Karpas-422 (cell line): ENCODE data around the gene NAT14. TPM values are rescaled to one million over a fixed set of nuclear protein-coding genes. Genes with fewer than 3 reads are reported as not detected.
"Not testable (repeated sequence)": the region's sequence is repeated elsewhere in the genome, so short reads cannot be mapped to it uniquely, and the experiment has no call there.

ENCODE experiments used
- DNase-seq: peaks from one replicate; pipeline ENCODE4 v3.0.0-alpha.2; 2015
- H2AFZ ChIP-seq: fragments of 200-600 bp; sonication (generic); 2 replicates; pipeline ENCODE4 v1.6.1; 2014; ENCODE audit warnings: antibody characterized with exemption, low read length, mixed read lengths
- H3K27ac ChIP-seq: fragments of 200-600 bp; sonication (generic); 2 replicates; pipeline ENCODE4 v1.5.1; 2014; ENCODE audit warnings: mild to moderate bottlenecking, low read length, moderate library complexity
- H3K27me3 ChIP-seq: fragments of 200-600 bp; sonication (generic); 2 replicates; pipeline ENCODE4 v1.6.1; 2014; ENCODE audit warnings: low read length, mixed read lengths
- H3K36me3 ChIP-seq: fragments of 200-600 bp; sonication (generic); 2 replicates; pipeline ENCODE4 v1.6.1; 2014; ENCODE audit warnings: low read length, mixed read lengths; ENCODE audit not compliant: insufficient read depth
- H3K4me1 ChIP-seq: fragments of 200-600 bp; sonication (generic); 2 replicates; pipeline ENCODE4 v1.6.1; 2014; ENCODE audit warnings: mild to moderate bottlenecking, low read length, mixed read lengths
- H3K4me2 ChIP-seq: fragments of 200-600 bp; sonication (generic); 2 replicates; pipeline ENCODE4 v1.6.1; 2014; ENCODE audit warnings: low read length, low read depth, mild to moderate bottlenecking; ENCODE audit not compliant: poor library complexity, severe bottlenecking
- H3K4me3 ChIP-seq: fragments of 200-600 bp; sonication (generic); 2 replicates; pipeline ENCODE4 v1.5.1; 2014; ENCODE audit warnings: mild to moderate bottlenecking, antibody characterized with exemption, low read length, mixed read lengths
- H3K79me2 ChIP-seq: fragments of 200-600 bp; sonication (generic); 2 replicates; pipeline ENCODE4 v1.6.1; 2014; ENCODE audit warnings: mild to moderate bottlenecking, low read length, mixed read lengths
- H3K9ac ChIP-seq: fragments of 200-600 bp; sonication (generic); 2 replicates; pipeline ENCODE4 v1.6.0; 2014; ENCODE audit warnings: low read length
- H3K9me2 ChIP-seq: fragments of 200-600 bp; sonication (generic), shearing (Covaris generic); replicated peaks from 2 replicates; pipeline ENCODE4 v1.6.0; 2014; ENCODE audit warnings: mild to moderate bottlenecking, low read length, moderate library complexity; ENCODE audit not compliant: insufficient read depth
- H3K9me3 ChIP-seq: fragments of 300-700, 200-600 bp; sonication (generic); 2 replicates; pipeline ENCODE4 v1.6.1; 2014; ENCODE audit warnings: low read length, mixed read lengths
- H4K20me1 ChIP-seq: fragments of 200-600 bp; sonication (generic); 2 replicates; pipeline ENCODE4 v1.6.1; 2014; ENCODE audit warnings: mild to moderate bottlenecking, antibody characterized with exemption, low read length, low read depth; ENCODE audit not compliant: insufficient read depth
- total RNA-seq: library from RNA; depleted of rRNA; stranded (reverse); fragments of >200 nt; shearing (Covaris generic); gene quantifications from 2 replicates; pipeline ENCODE4 v1.2.3, GENCODE V29; 2014; ENCODE audit warnings: low replicate concordance

Gene NAT14
- total RNA-seq, 1 experiment from 2014 or later = 29.7 TPM

DNA sequence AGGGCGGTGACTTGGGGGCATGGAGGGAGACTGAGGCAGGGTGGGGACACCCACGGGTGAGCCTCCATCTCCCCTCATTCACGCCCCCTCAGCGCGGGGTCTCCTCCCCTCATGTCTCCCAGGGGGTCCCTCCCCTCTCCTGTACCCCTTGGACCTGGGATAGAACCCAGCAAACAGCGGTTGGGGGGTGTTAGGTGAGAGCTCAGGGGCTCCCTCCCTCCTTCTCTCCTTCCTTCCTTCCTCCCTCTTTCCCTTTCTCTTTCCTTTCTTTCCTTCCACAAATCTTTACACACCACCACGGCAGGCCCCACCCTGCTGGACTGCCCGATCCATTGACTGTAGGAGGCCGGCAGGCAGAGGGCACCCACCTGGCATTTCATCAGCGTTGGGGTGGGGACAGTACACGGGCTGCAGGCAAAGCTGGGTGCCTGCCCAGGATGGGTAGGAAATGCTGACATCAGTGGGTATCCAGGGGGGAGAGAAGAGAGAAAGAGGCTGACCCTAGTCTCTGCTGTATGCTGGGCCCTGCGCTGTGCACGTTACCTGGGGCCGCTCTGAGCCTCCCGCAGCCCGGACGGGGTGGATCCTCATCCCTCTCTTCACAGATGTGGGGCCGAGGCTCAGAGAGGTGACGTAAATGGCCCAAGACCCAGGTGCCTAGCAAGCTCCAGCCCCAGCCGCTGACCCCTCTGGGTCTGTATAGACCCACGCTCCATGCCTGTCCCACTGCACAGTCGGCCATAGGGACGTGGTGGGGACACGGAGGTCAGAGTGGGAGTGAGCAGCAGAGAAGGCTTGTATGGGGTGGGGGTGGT, 6.8 kb downstream of the NAT14 start:
- H3K4me1 ChIP-seq = peaks cover 13% of the 10 kb centered on the region
- no peak overlapping the region for H3K4me2 ChIP-seq
- DNase-seq = no peak
- H2AFZ ChIP-seq = no peak overlapping the region
- no peak overlapping the region for H3K9ac ChIP-seq
- H3K9me3 ChIP-seq = no peaks in the 10 kb centered on the region
- peaks cover 9% of the 10 kb centered on the region; the same call in 1 of the 2 replicates for H4K20me1 ChIP-seq
- H3K79me2 ChIP-seq = no peaks in the 10 kb centered on the region
- H3K4me3 ChIP-seq = no peak overlapping the region
- H3K27ac ChIP-seq = no peak overlapping the region
- no peaks in the 10 kb centered on the region for H3K36me3 ChIP-seq
- H3K27me3 ChIP-seq = no peaks in the 10 kb centered on the region
- no peaks in the 10 kb centered on the region for H3K9me2 ChIP-seq

DNA sequence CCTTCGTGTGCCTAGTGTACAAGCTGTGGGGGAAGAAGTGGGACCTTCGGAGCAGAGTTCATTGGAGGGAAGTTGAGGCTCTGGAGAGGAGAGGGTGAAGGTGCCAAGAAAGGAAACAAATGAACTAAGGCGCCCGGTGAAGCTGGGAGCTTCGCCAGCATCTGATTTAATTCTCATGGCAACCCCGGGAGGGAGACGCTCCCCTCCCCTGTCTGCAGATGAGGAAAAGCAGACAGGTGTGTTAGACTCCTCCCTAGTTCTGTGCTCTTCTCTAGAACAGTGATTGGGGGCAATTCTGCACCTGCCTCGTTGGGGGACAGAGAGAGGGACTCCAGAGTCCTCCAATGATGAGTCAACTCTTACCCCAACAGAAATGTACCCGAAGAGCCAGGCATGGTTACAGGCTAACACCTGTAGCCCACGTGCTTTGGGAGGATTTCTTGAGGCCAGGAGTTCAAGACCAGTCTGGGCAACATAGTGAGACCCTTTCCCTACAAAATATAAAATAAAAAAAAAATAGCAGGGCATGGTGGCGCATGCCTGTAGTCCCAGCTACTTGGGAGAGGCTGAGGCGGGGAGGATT, 7.5 kb downstream of the NAT14 start:
- Histone ChIP-seq H3K4me1 (peaks cover 7% of the 10 kb centered on the region), H3K9ac (no peak overlapping the region), H2AFZ (no peak overlapping the region)

GRCh38 chr19:55493052-55493644, 8.2 kb downstream of the NAT14 start:
- Histone ChIP-seq H3K27me3 (no peaks in the 10 kb centered on the region), H3K9me2 (no peaks in the 10 kb centered on the region), H3K27ac (no peak overlapping the region), H3K9ac (no peak overlapping the region), H3K4me2 (no peak overlapping the region), H3K4me3 (no peak overlapping the region), H2AFZ (no peak overlapping the region), H3K79me2 (no peaks in the 10 kb centered on the region), H3K4me1 (0 out of 2 replicates have a peak, but pooled peaks cover 3% of the 10 kb centered on the region), H3K9me3 (no peaks in the 10 kb centered on the region), H4K20me1 (no peaks in the 10 kb centered on the region; the same call in 1 of the 2 replicates), H3K36me3 (no peaks in the 10 kb centered on the region)
- no peak for DNase-seq

More for the DNA sequence above, 7.5 kb downstream of the NAT14 start:
- no peaks in the 10 kb centered on the region for H3K36me3 ChIP-seq
- H3K27me3 ChIP-seq = no peaks in the 10 kb centered on the region
- H3K4me2 ChIP-seq = no peak overlapping the region
- no peaks in the 10 kb centered on the region for H3K9me2 ChIP-seq
- H4K20me1 ChIP-seq = peaks cover 4% of the 10 kb centered on the region; the same call in 1 of the 2 replicates
- H3K27ac ChIP-seq = no peak overlapping the region
- DNase-seq = no peak
- no peak overlapping the region for H3K4me3 ChIP-seq
- H3K9me3 ChIP-seq = no peaks in the 10 kb centered on the region
- H3K79me2 ChIP-seq = no peaks in the 10 kb centered on the region

- Histone ChIP-seq H3K4me2 (no peak overlapping the region), H4K20me1 (no peaks in the 10 kb centered on the region; the same call in 1 of the 2 replicates), H3K4me1 (no peaks in the 10 kb centered on the region), H3K27ac (no peak overlapping the region), H3K9me2 (no peaks in the 10 kb centered on the region), H3K9ac (no peak overlapping the region), H2AFZ (no peak overlapping the region), H3K36me3 (no peaks in the 10 kb centered on the region), H3K79me2 (no peaks in the 10 kb centered on the region), H3K9me3 (no peaks in the 10 kb centered on the region), H3K4me3 (no peak overlapping the region), H3K27me3 (no peaks in the 10 kb centered on the region)
- DNase-seq = no peak
Observed at GRCh38 chr19:55493645-55494171, 8.7 kb downstream of the NAT14 start.

DNA sequence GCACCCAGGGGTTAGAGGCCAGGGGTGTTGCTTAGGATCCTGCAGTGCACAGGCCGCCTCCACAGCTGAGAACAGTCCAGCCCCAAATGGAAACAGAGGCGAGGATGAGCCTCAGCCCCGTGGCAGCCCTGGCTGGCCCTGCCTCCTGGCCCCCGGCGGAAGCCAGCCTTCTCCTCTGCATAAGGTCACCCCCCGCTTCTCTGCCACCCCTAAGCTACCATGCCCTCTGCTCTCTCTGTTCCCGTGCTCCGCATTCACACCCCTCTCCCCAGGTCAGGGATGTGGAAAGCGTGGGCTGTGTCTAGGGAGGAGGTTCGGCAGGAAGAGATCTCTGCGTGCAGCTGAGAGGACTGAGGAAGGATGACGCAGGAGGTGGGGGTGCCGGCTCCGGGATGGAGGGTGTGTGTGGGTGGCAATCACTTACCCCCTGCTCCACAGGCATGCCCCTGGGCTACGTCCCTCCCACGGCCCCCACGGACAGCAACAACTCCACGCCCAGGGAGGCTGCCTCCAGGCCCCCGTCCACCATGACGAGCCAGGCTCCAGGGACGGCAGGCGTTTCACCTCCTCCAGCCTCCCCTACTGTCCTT, 9.3 kb downstream of the NAT14 start:
- Histone ChIP-seq H4K20me1 (no peaks in the 10 kb centered on the region), H3K9ac (no peak overlapping the region), H3K79me2 (no peaks in the 10 kb centered on the region), H2AFZ (no peak overlapping the region), H3K27ac (no peak overlapping the region), H3K9me2 (no peaks in the 10 kb centered on the region), H3K4me1 (no peaks in the 10 kb centered on the region), H3K27me3 (no peaks in the 10 kb centered on the region), H3K4me2 (no peak overlapping the region), H3K9me3 (no peaks in the 10 kb centered on the region), H3K4me3 (no peak overlapping the region), H3K36me3 (no peaks in the 10 kb centered on the region)
- no peak for DNase-seq

GRCh38 chr19:55495646-55496349, 10.8 kb downstream of the NAT14 start:
- H3K9me2 ChIP-seq = no peaks in the 10 kb centered on the region
- H3K36me3 ChIP-seq = no peaks in the 10 kb centered on the region
- H3K4me1 ChIP-seq = no peaks in the 10 kb centered on the region
- H4K20me1 ChIP-seq = no peaks in the 10 kb centered on the region
- no peak overlapping the region for H3K4me2 ChIP-seq
- no peaks in the 10 kb centered on the region for H3K79me2 ChIP-seq
- no peaks in the 10 kb centered on the region for H3K9me3 ChIP-seq
- H3K27ac ChIP-seq = no peak overlapping the region
- H2AFZ ChIP-seq = no peak overlapping the region
- no peak overlapping the region for H3K9ac ChIP-seq
- no peak for DNase-seq
- H3K27me3 ChIP-seq = no peaks in the 10 kb centered on the region
- no peak overlapping the region for H3K4me3 ChIP-seq

- not testable (repeated sequence) for H3K4me2 ChIP-seq, H3K9me2 ChIP-seq, H3K27me3 ChIP-seq, H2AFZ ChIP-seq, H3K27ac ChIP-seq, H3K9me3 ChIP-seq, H3K4me1 ChIP-seq, H4K20me1 ChIP-seq, H3K36me3 ChIP-seq, DNase-seq, H3K4me3 ChIP-seq, H3K79me2 ChIP-seq, H3K9ac ChIP-seq
Observed at GRCh38 chr19:55496820-55497219, 11.8 kb downstream of the NAT14 start.
